ENCODE results near the gene GRAMD2A. TPM values are rescaled to one million over a fixed set of nuclear protein-coding genes. Genes with fewer than 3 reads are reported as not detected.
A peak's percentile ranks its signal among the peaks of the same experiment; 100 is the strongest.

The GRAMD2A gene
- total and polyA plus RNA-seq, 10 of the 15 experiments (the other 5 are each of a cell fraction or from before 2014, with no cell fraction given), result 0.02 to 0.35 TPM; not detected in 8

- ChIA-PET SMC1A (ENCODE audit: uncharacterized antibody, unreplicated experiment) (interaction anchor here (0.8 to 1.4 kb wide), 7 partner anchors 10 to 280 kb away, joined by 3 to 8 read pairs (median 3); no protein-coding TSS in a partner anchor), RAD21 (ENCODE audit: unreplicated experiment) (interaction anchor here (0.6 to 1.3 kb wide), 4 partner anchors 10 to 24 kb away, joined by 3 to 11 read pairs (median 4); no protein-coding TSS in a partner anchor), POLR2A (interaction anchor here (1.0 to 2.3 kb wide), 5 partner anchors 10 to 109 kb away, joined by 3 to 9 read pairs (median 4); no protein-coding TSS in a partner anchor), CTCF (interaction anchor here (0.9 to 2.6 kb wide), 4 partner anchors 16 to 336 kb away, joined by 3 to 8 read pairs (median 5); no protein-coding TSS in a partner anchor)
- Histone ChIP-seq H3K4me3 (peak overlapping the region; percentile 94), H2AFZ (ENCODE audit: control insufficient read depth, low read depth, low read length) (peak overlapping the region; percentile 92), H3K36me3 (ENCODE audit: control insufficient read depth in 2 of 2, insufficient read depth in 2 of 2, low read length in 1 of 2) (no peaks in the 10 kb centered on the region), H3K4me2 (ENCODE audit: control insufficient read depth, insufficient read depth) (peak overlapping the region; percentile 99), H3K27me3 (replicated peaks in 1 of 2; ENCODE audit: control insufficient read depth in 2 of 2, insufficient read depth in 2 of 2, low read length in 1 of 2) (no peaks in the 10 kb centered on the region), H3K79me2 (ENCODE audit: control insufficient read depth, insufficient read depth, low read length) (peaks cover 19% of the 10 kb centered on the region), H3K9me3 (replicated peaks; ENCODE audit: control insufficient read depth, insufficient read depth, low read length) (no peaks in the 10 kb centered on the region), H3K4me1 (ENCODE audit: control insufficient read depth, insufficient read depth, low read length) (peaks cover 8% of the 10 kb centered on the region), H3K9ac (ENCODE audit: control insufficient read depth, insufficient read depth, low read length) (peak overlapping the region; percentile 75), H3K27ac (ENCODE audit: control insufficient read depth, insufficient read depth) (peak overlapping the region; percentile 78), H4K20me1 (ENCODE audit: control insufficient read depth, insufficient read depth) (no peaks in the 10 kb centered on the region)
- peak; percentile 33 for DNase-seq (ENCODE audit: low read depth, low spot score)
- peak; percentile 86 for ATAC-seq
- intact Hi-C loops (cut with micrococcal nuclease; ENCODE audit: unreplicated experiment), result loop anchor here (1.0 kb wide), 1 partner anchor 24 kb away; no protein-coding TSS in a partner anchor
- BruUV-seq (replicated peaks), result no TSS peak
- WGBS (ENCODE audit: insufficient coverage, insufficient replicate concordance, low lambda C conversion rate, missing lambda C conversion rate), result under 1% methylated on average over 46 of the region's 59 CpGs
- in situ Hi-C loops (cut with MboI), result no loop called here
- no peak for FAIRE-seq
- TF ChIP-seq ZNF24 (IDR thresholded peaks at IDR 0.05) (peak; percentile 59; the same call in 1 of the 2 replicates), KDM1A (IDR thresholded peaks at IDR 0.05; ENCODE audit: borderline replicate concordance) (no peak), GATAD2B (conservative IDR thresholded peaks at IDR 0.05; ENCODE audit: low read depth) (peak; percentile 64), NKRF (conservative IDR thresholded peaks at IDR 0.05) (peak; percentile 83), PML (IDR thresholded peaks at IDR 0.05; ENCODE audit: low read length) (0 out of 2 replicates have a peak, but pooled peaks have one; percentile 15), ZNF687 (IDR thresholded peaks at IDR 0.05) (peak; percentile 38; the same call in 1 of the 2 replicates), ASH2L (IDR thresholded peaks at IDR 0.05; ENCODE audit: borderline replicate concordance, low read depth) (peak; percentile 81; the same call in 1 of the 2 replicates), RUNX3 (IDR thresholded peaks at IDR 0.05; ENCODE audit: low read length) (peak; percentile 35; the same call in 1 of the 2 replicates), CREM (IDR thresholded peaks at IDR 0.05; ENCODE audit: low read depth) (0 out of 2 replicates have a peak, but pooled peaks have one; percentile 4), SP1 (IDR thresholded peaks at IDR 0.05; ENCODE audit: low read depth, low read length) (no peak), SIX5 (IDR thresholded peaks at IDR 0.05; ENCODE audit: low read depth, low read length, severe bottlenecking) (no peak), LARP7 (IDR thresholded peaks at IDR 0.05) (peak; percentile 85; the same call in 1 of the 2 replicates), ZNF217 (IDR thresholded peaks at IDR 0.05) (peak; percentile 64; the same call in 1 of the 2 replicates), IKZF1 (conservative IDR thresholded peaks at IDR 0.05) (peak; percentile 66; the same call in 1 of the 2 replicates), USF2 (IDR thresholded peaks at IDR 0.05; ENCODE audit: borderline replicate concordance, low read depth, low read length) (no peak), PAX8 (IDR thresholded peaks at IDR 0.05) (no peak), YY1 (IDR thresholded peaks at IDR 0.05; ENCODE audit: low read depth, low read length) (peak; percentile 32; the same call in 1 of the 2 replicates), TAF1 (IDR thresholded peaks at IDR 0.05; ENCODE audit: borderline replicate concordance, low read depth, low read length) (peak; percentile 45; the same call in 1 of the 2 replicates)
These were observed 80.0 kb downstream of the GRAMD2A start for GRCh38 chr15:72117486-72118016.
